SW 1271 (cell line): Measurements from ENCODE around the gene STEAP2.
"Not testable (repeated sequence)": the region's sequence is repeated elsewhere in the genome, so short reads cannot be mapped to it uniquely, and the experiment has no call there.

Experiments
- DNase-seq, 2 experiments: peaks; one replicate each; lab custom pipeline; 2025; lab: John Stamatoyannopoulos, UW

The STEAP2 gene

GRCh38 chr7:90211391-90212148, at the start of gene STEAP2:
Gene STEAP2 (plus strand): TSS chr7:90211740. CDS start chr7:90225083, 13,343 bp downstream.
- DNase-seq, result peak; percentile 83 to 90

DNA sequence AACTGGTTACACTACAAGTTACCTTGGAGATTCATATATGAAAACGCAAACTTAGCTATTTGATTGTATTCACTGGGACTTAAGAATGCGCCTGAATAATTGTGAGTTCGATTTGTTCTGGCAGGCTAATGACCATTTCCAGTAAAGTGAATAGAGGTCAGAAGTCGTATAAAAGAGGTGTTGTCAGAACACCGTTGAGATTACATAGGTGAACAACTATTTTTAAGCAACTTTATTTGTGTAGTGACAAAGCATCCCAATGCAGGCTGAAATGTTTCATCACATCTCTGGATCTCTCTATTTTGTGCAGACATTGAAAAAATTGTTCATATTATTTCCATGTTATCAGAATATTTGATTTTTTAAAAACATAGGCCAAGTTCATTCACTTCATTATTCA, 48.0 kb upstream of the STEAP2 start:
- no peak for DNase-seq

- no peak for DNase-seq
Measured at GRCh38 chr7:90165724-90166123, 45.8 kb upstream of the STEAP2 start.

GRCh38 chr7:90166153-90166552, 45.4 kb upstream of the STEAP2 start:
- no peak for DNase-seq

GRCh38 chr7:90167361-90167760, 44.2 kb upstream of the STEAP2 start:
- DNase-seq, result no peak

- no peak for DNase-seq
Measured at GRCh38 chr7:90169891-90170290, 41.6 kb upstream of the STEAP2 start.

DNA sequence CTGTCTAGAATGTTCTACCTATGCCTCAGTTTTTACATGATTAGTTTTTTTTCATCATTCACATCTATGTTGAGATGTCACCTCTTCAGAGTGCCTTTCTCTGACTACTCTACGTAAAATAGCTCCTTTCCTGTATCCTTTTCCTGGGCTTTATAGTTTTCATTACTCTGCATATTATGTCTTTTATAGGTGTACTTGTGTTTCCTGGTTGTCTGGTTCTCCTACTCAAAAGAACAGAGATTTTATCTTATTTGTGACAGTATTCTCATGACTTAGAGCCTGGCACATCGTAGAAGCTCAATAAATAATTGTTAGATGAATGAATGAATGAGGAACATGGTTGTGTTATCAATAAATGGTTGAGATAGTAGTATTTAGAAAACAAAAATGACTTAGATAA, 39.4 kb upstream of the STEAP2 start:
- DNase-seq, result no peak

DNA sequence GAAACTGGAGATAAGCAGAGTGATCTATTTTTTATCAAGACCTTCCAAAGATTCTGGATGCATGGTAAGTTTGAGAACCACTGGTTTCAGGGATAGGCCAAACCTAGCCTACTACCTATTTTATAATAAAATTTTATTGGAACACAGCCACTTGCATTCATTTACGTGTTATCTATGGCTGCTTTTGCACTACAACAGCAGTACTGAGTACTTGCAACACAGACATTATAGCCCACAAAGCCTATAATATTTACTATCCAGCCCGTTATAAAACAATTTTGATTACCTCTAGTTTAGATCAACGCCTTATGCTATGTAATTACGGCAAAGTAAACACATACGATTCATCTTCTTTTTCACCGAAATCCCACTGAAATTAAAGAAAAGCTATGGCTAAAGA, 38.9 kb upstream of the STEAP2 start:
- DNase-seq, result no peak

- DNase-seq, result no peak
Measured at GRCh38 chr7:90173127-90173844, 38.3 kb upstream of the STEAP2 start.

DNA sequence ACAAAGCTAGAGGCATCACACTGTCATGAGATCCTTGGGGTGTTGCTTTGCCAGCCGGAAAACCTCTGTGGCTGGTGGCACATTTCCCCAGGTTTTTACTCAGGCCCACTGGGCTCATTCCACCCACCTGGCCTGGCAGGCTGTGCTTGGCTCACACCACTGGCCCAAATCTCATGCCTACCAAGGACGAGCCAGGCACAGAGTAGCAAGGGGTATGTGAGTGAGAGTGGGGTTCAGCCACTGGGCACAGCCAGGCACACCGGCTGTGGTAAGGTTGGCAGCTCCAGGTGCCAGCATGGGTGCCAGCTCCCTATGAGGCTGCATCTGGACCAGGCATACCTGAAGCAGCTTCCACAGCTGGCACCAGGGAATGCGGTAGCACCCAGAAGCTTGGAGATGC, 35.9 kb upstream of the STEAP2 start:
- DNase-seq, result no peak

DNA sequence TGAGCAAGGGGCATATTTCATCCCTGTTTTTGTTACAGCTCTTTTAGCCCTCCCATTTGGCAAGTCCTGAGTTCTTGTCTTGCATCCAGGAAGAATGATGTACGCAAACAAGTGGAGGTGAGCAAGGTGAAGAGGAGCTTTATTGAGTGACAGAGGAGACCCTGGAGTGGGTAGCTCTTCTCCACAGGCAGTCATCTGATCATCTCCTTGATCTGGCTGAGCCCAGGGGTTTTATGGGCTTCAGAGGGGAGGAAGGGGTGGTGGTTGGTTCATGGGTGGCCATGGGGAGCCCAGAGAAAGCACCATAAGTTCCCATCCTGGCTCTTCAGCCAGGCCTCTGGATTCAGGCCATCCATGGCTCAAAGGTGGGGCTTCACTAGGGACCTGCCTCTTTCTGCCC, 35.3 kb upstream of the STEAP2 start:
- DNase-seq, result no peak

- DNase-seq, result no peak
Measured at GRCh38 chr7:90178166-90178565, 33.4 kb upstream of the STEAP2 start.

GRCh38 chr7:90178679-90179278, 32.8 kb upstream of the STEAP2 start:
- peak; percentile 72 to 93 for DNase-seq

- DNase-seq, result no peak
Measured at GRCh38 chr7:90180011-90180585, 31.4 kb upstream of the STEAP2 start.

DNA sequence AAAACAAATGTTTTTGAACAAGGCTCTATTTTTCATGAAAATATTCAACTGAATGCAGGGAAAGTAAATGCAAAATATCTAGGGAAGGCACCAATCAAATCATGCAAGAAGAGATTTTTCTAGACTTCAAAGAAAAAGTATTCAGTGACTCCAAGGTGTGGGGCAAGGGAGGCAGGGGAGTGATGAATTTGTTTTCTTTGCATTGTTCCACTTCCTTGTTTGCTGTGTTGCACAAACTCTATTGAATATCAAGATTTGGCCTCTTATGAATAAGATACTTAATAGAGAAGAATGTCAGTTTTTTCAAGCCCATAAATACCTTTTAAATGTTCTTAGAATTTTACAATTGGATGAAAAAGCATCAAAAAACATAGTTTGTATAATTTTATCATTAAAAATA, 30.9 kb upstream of the STEAP2 start:
- no peak for DNase-seq

DNA sequence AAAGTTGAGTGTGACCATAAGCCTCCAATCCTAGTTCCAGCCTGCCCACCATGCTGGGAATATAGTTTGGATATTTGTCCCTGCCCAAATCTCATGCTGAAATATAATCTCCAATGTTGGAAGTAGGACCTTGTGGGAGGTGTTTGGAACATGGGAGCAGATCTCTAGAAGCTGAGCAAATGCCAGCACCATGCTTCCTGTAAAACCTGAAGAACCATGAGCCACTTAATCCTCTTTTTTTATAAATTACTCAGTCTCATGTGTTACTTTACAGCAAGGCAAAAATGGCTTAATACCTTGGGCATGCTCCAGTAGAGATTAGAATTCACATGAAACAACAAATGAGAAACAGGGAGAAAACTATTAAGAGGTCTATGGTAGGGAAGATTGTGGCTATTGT, 30.1 kb upstream of the STEAP2 start:
- no peak for DNase-seq

DNA sequence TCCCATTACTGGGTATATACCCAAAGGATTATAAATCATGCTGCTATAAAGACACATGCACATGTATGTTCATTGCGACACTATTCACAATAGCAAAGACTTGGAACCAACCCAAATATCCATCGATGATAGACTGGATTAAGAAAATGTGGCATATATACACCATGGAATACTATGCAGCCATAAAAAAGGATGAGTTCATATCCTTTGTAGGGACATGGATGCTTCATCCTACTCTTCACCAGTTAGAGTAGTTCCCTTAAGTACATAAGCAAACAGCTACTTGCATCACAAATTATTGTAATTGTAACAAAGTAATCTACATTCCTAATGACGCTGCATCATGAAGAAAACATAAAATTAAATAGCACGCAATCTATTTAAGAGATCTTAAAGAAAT, 25.2 kb upstream of the STEAP2 start:
- DNase-seq, result not testable (repeated sequence)

GRCh38 chr7:90187507-90188050, 24.0 kb upstream of the STEAP2 start:
- no peak for DNase-seq

DNA sequence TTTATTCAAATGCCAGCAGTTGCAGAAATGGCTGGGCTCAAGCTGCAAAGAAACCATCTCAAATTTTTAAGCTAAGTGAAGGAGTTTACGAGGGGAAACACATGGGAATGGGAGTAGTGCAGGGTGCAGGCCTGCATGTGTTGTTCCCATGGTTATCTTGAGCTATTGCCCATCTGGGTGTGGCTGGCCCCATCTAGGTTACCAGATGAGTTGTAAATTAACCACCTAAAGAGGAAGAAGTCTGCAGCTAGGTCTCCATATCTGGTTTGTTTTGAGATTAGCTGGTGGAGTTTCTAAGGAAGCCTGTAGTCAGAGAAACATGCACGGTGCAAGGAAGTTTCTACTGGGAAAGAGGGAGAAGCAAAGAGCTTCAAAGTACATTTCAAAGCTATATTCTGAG, 23.3 kb upstream of the STEAP2 start:
- DNase-seq, result no peak

DNA sequence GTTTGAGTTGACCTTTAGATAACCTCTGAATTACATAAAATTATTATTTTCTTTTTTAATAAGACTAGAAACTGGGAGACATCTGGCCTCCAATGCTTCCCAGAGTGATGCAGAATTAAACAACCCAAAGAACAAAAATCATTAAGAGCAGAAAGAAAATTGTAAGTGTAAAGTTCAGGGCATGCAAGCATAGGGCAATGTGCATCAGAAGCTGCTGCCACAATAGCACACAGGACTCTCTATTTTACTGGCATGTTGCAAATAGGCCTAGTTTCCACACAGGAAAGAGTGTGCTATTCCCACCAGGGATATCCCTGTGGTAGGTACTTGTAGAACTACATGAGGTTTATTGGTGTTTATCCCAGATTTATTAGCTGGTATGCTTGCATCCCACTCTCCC, 20.5 kb upstream of the STEAP2 start:
- DNase-seq, result no peak

DNA sequence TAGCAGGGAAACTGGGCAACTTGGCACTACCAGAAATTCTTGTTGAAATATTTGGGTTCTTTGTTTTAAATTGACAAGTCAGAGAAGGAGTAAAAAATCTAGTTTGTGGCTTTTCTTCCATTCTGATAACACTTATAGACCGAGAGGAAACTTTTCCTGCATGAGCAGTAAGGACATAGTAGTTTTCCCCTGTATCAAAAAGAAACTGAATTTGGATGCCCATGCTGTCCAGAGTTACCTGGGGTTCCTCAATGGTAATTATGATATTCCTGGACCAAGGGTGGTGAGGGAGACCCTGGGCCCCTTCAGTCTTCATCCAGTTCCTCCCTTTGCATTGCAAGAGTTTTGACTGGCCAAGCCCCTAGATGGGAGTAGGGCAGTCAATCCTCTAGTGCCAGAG, 19.9 kb upstream of the STEAP2 start:
- DNase-seq, result no peak
